ENCODE measurements around the gene DYSF.
"Not testable (repeated sequence)": the region's sequence is repeated elsewhere in the genome, so short reads cannot be mapped to it uniquely, and the experiment has no call there.

The DYSF gene

GRCh38 chr2:71647356-71647755 lies 194.0 kb downstream of the DYSF start:
- DNase-seq (ENCODE audit: low read depth in 2 of 2), result no peak

GRCh38 chr2:71655498-71655897 lies 202.1 kb downstream of the DYSF start:
- DNase-seq (ENCODE audit: low read depth in 2 of 2), result no peak

- DNase-seq (ENCODE audit: low read depth in 2 of 2), result not testable (repeated sequence)
Measured at GRCh38 chr2:71658256-71658655, 204.9 kb downstream of the DYSF start.

- DNase-seq (ENCODE audit: low read depth in 2 of 2), result no peak
Measured at GRCh38 chr2:71658771-71659170, 205.4 kb downstream of the DYSF start.

DNA sequence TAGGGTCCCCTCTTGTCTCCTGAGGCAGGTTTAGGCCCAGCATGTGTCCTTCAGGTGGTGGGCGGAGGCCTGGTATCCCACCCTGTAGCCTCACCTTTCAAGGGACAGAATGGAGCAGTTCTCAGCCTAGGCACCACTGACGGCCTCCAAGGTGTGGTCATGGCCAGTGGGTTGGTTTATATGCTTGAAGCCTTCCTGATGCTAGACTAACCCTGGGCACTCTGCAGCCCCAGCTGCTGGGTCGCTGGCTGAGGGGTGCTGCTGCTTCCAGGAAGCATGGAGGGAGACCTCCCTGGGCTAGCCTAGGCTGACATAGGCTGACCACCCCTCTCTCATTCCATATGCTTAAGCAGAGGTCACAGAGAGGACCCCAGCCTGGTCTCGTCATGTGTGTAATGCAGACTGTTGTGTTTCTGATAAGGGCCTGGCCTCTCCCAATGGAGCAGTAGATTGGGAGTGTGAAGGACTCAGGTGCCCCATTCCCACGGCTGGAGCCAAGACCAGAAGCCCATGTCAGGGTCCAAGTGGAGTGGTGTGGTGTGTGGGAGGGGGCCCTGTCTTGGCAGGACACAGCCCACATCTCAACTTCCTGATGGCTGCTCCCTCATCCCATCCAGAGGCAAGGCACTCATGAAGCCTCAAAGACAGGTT lies 206.6 kb downstream of the DYSF start:
- DNase-seq (ENCODE audit: low read depth in 2 of 2), result no peak

DNA sequence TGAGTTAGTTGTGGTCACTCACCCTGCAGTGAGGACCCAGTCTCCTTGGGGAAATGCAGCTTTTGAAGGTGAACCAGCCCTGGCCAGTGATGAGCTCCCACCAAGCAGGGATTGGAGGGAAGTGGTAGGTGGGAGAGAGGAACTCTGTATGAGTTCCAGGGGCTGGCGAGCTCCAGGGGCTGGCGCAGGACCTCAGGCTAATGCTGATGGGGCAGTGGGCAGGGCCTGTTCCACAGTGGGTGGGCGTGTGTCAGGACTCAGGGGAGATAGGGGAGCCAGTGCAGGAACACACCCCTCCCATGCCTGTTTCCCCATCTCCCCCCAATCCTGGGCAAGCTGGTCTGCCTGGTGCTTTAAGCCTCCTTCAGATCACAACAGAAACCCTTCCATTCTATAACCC lies 208.4 kb downstream of the DYSF start:
- DNase-seq (ENCODE audit: low read depth in 2 of 2), result no peak

DNA sequence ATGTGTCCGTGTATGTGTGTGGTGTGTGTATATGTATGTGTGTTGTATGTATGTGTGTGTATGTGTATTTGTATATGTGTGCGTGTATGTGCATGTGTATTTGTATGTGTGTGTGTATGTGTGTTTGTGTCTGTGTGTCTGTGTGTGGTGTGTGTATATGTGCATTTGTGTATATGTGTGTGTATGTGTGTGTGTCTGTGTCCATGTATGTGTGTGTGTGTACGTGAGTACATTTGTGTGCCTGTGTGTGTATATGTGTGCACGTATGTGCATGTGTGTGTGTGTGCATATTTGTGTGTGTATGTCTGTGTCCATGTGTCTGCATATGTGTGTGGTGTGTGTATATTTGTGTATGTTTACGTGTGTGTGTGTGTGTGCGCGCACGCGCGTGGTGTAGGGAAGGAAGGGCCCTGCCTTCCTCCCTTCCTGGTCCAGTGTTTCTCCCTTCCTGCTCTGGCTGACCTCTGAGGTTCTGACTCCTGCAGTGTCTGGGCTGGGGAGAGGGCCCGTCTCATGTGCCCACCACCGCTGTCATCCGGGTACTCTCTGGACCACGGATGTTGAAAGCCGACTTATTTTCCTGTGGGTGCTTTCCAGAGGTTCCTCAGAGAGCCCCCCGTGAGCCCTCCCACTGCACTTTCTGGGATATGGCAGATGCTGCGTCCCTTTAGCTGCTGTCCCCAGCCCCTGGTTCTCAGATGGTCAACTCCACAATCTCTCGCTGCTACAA lies 209.5 kb downstream of the DYSF start:
- no peak for DNase-seq (ENCODE audit: low read depth in 2 of 2)

DNA sequence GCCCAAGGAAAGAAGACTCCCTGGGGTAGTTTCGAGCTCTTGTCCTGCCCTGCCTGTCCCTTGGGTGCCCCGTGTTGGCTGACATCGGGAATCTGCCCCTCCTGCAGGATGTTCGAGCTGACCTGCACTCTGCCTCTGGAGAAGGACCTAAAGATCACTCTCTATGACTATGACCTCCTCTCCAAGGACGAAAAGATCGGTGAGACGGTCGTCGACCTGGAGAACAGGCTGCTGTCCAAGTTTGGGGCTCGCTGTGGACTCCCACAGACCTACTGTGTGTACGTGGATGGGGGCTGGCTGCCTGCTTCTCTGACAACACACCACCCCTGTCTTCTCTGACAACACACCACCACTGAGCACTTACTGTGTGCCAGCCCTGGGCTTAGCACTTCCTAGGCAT lies 210.8 kb downstream of the DYSF start:
- no peak for DNase-seq (ENCODE audit: low read depth in 2 of 2)

GRCh38 chr2:71665168-71666093 lies 212.1 kb downstream of the DYSF start:
- no peak for DNase-seq (ENCODE audit: low read depth in 2 of 2)

GRCh38 chr2:71666094-71666474 lies 212.7 kb downstream of the DYSF start:
- DNase-seq (ENCODE audit: low read depth in 2 of 2), result no peak

DNA sequence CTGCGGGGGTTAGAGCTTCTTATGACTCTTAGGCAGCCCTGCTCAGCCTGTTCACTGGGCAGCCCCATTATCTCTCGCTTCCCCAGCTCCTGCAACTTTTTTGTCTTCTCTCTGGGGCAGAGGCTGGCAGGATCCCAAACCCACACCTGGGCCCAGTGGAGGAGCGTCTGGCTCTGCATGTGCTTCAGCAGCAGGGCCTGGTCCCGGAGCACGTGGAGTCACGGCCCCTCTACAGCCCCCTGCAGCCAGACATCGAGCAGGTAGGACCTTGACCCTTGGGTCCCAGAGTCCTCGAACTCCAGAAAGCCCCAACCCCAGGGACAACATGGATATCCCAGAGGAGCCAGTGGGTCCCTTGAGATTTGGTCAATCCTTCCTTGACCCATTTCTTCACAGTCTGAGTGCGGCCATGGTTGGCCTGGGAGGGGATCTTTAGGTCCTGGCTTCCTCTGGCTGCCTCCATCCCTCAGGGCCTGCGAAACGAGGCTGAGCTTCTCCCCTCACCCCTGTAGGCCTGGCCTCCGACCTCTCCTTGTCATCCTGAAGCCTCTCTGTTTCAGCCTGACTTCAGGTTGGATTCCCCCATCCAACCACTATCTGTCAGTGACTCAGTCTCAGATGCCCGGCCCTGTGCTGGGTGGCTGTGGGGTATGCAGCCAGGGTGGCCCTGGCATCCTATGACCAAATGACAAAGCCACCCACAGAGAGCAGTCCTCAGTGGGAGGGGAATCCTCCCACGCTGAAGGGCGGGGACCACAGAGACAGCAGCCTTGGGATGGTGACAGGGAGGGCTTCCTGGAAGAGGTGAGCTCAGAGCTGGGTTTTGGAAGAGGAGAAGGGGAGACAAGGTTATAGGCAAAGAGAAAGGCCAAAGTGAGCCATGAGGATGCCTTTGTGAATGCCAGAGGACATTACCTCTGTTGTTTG lies 214.2 kb downstream of the DYSF start:
- no peak for DNase-seq (ENCODE audit: low read depth in 2 of 2)

- DNase-seq (ENCODE audit: low read depth in 2 of 2), result no peak
Measured at GRCh38 chr2:71668326-71669057, 215.1 kb downstream of the DYSF start.

DNA sequence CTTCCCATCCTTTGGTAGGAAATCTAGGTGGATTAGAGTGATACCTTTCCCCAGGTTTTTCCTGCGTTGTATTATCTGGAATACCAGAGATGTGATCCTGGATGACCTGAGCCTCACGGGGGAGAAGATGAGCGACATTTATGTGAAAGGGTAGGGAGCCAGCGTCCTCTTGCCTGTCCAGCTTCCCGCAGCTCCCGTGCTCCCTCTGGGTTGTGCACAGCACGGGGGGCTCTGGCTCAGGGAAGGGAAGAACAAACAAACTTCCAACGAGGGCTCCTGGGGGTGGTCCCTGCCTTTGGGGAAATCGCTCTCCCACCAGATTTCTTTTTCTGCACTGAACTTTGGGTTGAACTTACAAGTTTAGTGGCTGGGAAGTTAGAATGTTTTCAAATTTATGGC lies 215.7 kb downstream of the DYSF start:
- DNase-seq (ENCODE audit: low read depth in 2 of 2), result no peak

GRCh38 chr2:71669628-71670429 lies 216.5 kb downstream of the DYSF start:
- DNase-seq (ENCODE audit: low read depth in 2 of 2), result no peak

GRCh38 chr2:71670430-71670795 lies 217.1 kb downstream of the DYSF start:
- DNase-seq (ENCODE audit: low read depth in 2 of 2), result no peak

DNA sequence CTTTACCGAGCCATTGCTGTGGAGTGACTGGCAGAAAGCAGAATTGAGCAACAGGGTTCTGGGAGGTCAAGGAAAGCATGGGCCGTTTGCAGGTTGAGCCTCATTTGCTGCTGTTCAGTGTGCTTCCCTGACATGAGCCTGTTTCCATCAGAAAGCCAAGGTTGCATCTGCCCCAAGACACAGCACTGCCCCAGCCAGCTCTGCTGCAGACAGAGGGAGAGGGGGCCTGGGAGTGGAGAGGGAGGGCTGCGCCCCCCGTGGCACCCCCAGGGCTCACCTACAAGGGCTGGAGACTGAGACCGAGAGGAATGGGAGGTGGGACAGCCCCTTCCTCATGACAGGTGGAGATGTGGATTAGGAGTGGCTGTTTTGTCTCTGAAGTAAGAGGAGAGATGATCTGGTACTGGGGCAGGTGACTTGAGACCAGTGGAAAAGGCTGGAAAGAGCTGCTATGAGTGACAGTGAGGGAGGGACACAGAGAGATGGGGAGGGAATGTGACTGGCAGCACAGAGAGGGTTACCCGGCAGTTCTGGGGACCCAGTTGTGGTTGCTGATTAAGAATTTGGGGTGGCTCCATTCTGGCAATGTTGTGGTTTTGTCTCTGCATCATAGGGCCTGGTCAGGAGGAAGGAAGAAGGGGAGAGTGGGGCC lies 218.0 kb downstream of the DYSF start:
- DNase-seq (ENCODE audit: low read depth in 2 of 2), result no peak

GRCh38 chr2:71671895-71672825 lies 218.8 kb downstream of the DYSF start:
- DNase-seq (ENCODE audit: low read depth in 2 of 2), result no peak

Data from stimulated activated CD8-positive, alpha-beta memory T cell treated with anti-CD3 and anti-CD28 coated beads, Interleukin-15, amount 100 ng/mL, for 48 hours (primary cell).